Thyroid gland (tissue), 4 donors: Measurements from ENCODE around the gene HNRNPH2. TPM values are rescaled to one million over a fixed set of nuclear protein-coding genes. Genes with fewer than 3 reads are reported as not detected.
A peak's percentile ranks its signal among the peaks of the same experiment; 100 is the strongest.

Experiments used
- DNase-seq, 2 donors: peaks; one replicate each; pipeline ENCODE4 v3.0.0-alpha.2; 2019
- H3K27ac ChIP-seq, 3 donors: fragments of 200-600 bp; sonication (generic); 1 replicate in 2 of 3; 2 replicates in 1 of 3; pipeline ENCODE4 v1.5.1; 2016 to 2019; ENCODE audit warnings: mild to moderate bottlenecking in 1 of 3, moderate library complexity in 1 of 3
- H3K27me3 ChIP-seq: fragments of 200-600 bp; sonication (generic); one replicate; pipeline ENCODE4 v1.5.1; 2019
- H3K36me3 ChIP-seq, 2 donors: fragments of 200-600 bp; sonication (generic); one replicate each; pipeline ENCODE4 v1.5.1; 2016 to 2019
- H3K4me1 ChIP-seq, 2 donors: fragments of 200-600 bp; sonication (generic); one replicate each; pipeline ENCODE4 v1.5.1; 2017 to 2019
- H3K4me3 ChIP-seq, 3 donors: fragments of 200-600 bp; sonication (generic); replicated peaks in 1 of 3; 1 replicate in 2 of 3; 2 replicates in 1 of 3; pipeline ENCODE4 v1.5.1; 2016; ENCODE audit warnings: mild to moderate bottlenecking in 1 of 3
- H3K9me3 ChIP-seq: fragments of 200-600 bp; sonication (generic); one replicate; pipeline ENCODE4 v1.5.1; 2017
- CTCF ChIP-seq, 6 experiments: fragments of 200-600 bp in 3 of 6; fragments of 450-650 bp in 3 of 6; sonication (generic) in 3 of 6; IDR thresholded peaks; one replicate each; pipeline ENCODE4 v1.5.1; 2016 to 2019; ENCODE audit warnings: antibody characterized with exemption in 6 of 6, mild to moderate bottlenecking in 2 of 6, inconsistent platforms in 1 of 6, moderate library complexity in 1 of 6
- POLR2A ChIP-seq, 2 donors: fragments of 450-650 bp; IDR thresholded peaks; one replicate each; pipeline ENCODE4 v1.6.1; 2017; ENCODE audit warnings: antibody characterized with exemption in 2 of 2, mild to moderate bottlenecking in 2 of 2, moderate library complexity in 1 of 2
- WGBS, 2 donors: methylation state at CpG; one replicate each; pipeline ENCODE4 v1.1.5; 2017; 5-methylcytosine and 5-hydroxymethylcytosine counted together
- intact Hi-C: fragments of 100-400 bp; cut with DNase I; formaldehyde crosslinking; loops from one replicate; pipeline ENCODE4 v1.15.1; 2023
- total RNA-seq, 4 donors: library from RNA; depleted of rRNA; stranded (reverse); fragments of >200 nt; gene quantifications; one replicate each; pipeline ENCODE4 v1.2.3, GENCODE V29; 2016

Gene HNRNPH2
- total RNA-seq, 4 donors from 2014 or later = 53.5 to 68.4 (median 67.5) TPM

GRCh38 chrX:101449279-101449678 is 41.3 kb downstream of the HNRNPH2 start:
- intact Hi-C loops = no loop called here
- TF ChIP-seq CTCF (IDR thresholded peaks at IDR 0.05) = no peak
- no peak for TF ChIP-seq POLR2A (IDR thresholded peaks at IDR 0.05)
- DNase-seq = no peak
- no peaks in the 10 kb centered on the region for H3K27me3 ChIP-seq
- H3K27ac ChIP-seq = no peak overlapping the region
- no peaks in the 10 kb centered on the region for H3K9me3 ChIP-seq
- no peak overlapping the region for H3K4me3 ChIP-seq
- no peaks in the 10 kb centered on the region for H3K36me3 ChIP-seq
- peaks cover 8 to 15% of the 10 kb centered on the region in 2 donors for H3K4me1 ChIP-seq
- WGBS, 2 donors = 97% methylated on average over 1 of the region's 1 CpG

GRCh38 chrX:101450085-101450484 is 42.1 kb downstream of the HNRNPH2 start:
- Histone ChIP-seq H3K27ac (peak overlapping the region in 2 of 3 donors; percentile 11 to 70), H3K36me3 (no peaks in the 10 kb centered on the region), H3K4me1 (peaks cover 8 to 15% of the 10 kb centered on the region in 2 donors), H3K4me3 (no peak overlapping the region), H3K27me3 (no peaks in the 10 kb centered on the region), H3K9me3 (no peaks in the 10 kb centered on the region)
- 100% methylated on average over 1 of the region's 2 CpGs for WGBS, 2 donors
- DNase-seq = no peak
- TF ChIP-seq POLR2A (IDR thresholded peaks at IDR 0.05) (no peak), CTCF (IDR thresholded peaks at IDR 0.05) (no peak)
- intact Hi-C loops = no loop called here

- DNase-seq = peak in 1 of 2 donors; percentile 2
- TF ChIP-seq CTCF (IDR thresholded peaks at IDR 0.05) = no peak
- TF ChIP-seq POLR2A (IDR thresholded peaks at IDR 0.05) = no peak
- WGBS, 2 donors = 58% methylated on average over 2 of the region's 2 CpGs; no CpG with 5 or more reads in 1 of the 2 donors
- peaks cover 8 to 15% of the 10 kb centered on the region in 2 donors for H3K4me1 ChIP-seq
- H3K4me3 ChIP-seq = no peak overlapping the region
- H3K27ac ChIP-seq = peak overlapping the region; percentile 11 to 70 (median 24)
- H3K36me3 ChIP-seq = no peaks in the 10 kb centered on the region
- no peaks in the 10 kb centered on the region for H3K9me3 ChIP-seq
- no peaks in the 10 kb centered on the region for H3K27me3 ChIP-seq
- intact Hi-C loops = no loop called here
These were observed 42.9 kb downstream of the HNRNPH2 start for GRCh38 chrX:101450961-101451360.

- Histone ChIP-seq H3K36me3 (no peaks in the 10 kb centered on the region), H3K27ac (peak overlapping the region in 1 of 3 donors; percentile 18), H3K4me1 (peaks cover 8 to 15% of the 10 kb centered on the region in 2 donors), H3K4me3 (no peak overlapping the region), H3K27me3 (no peaks in the 10 kb centered on the region), H3K9me3 (no peaks in the 10 kb centered on the region)
- DNase-seq = no peak
- TF ChIP-seq POLR2A (IDR thresholded peaks at IDR 0.05) = no peak
- TF ChIP-seq CTCF (IDR thresholded peaks at IDR 0.05) = no peak
- intact Hi-C loops = no loop called here
- 71 to 77% methylated on average over 3 of the region's 3 CpGs for WGBS, 2 donors
These were observed 44.0 kb downstream of the HNRNPH2 start for GRCh38 chrX:101452056-101452455.

GRCh38 chrX:101460669-101461068 is 52.6 kb downstream of the HNRNPH2 start:
- Histone ChIP-seq H3K27ac (no peak overlapping the region), H3K27me3 (no peaks in the 10 kb centered on the region), H3K4me3 (no peak overlapping the region), H3K9me3 (no peaks in the 10 kb centered on the region), H3K36me3 (no peaks in the 10 kb centered on the region), H3K4me1 (no peaks in the 10 kb centered on the region)
- TF ChIP-seq CTCF (IDR thresholded peaks at IDR 0.05) (no peak), POLR2A (IDR thresholded peaks at IDR 0.05) (no peak)
- 87 to 92% methylated on average over 1 of the region's 1 CpG for WGBS, 2 donors
- DNase-seq = no peak
- intact Hi-C loops = no loop called here
